Measurements from ENCODE around the gene SLC23A2.

The SLC23A2 gene

GRCh38 chr20:4967752-4968477, 33.4 kb downstream of the SLC23A2 start:
- no peak for DNase-seq

- no peak for DNase-seq
These were observed 34.2 kb downstream of the SLC23A2 start for GRCh38 chr20:4966826-4967751.

GRCh38 chr20:4962241-4962855, 39.0 kb downstream of the SLC23A2 start:
- DNase-seq = no peak

GRCh38 chr20:4961746-4962145, 39.6 kb downstream of the SLC23A2 start:
- DNase-seq = no peak

GRCh38 chr20:4959592-4959991, 41.7 kb downstream of the SLC23A2 start:
- no peak for DNase-seq

DNA sequence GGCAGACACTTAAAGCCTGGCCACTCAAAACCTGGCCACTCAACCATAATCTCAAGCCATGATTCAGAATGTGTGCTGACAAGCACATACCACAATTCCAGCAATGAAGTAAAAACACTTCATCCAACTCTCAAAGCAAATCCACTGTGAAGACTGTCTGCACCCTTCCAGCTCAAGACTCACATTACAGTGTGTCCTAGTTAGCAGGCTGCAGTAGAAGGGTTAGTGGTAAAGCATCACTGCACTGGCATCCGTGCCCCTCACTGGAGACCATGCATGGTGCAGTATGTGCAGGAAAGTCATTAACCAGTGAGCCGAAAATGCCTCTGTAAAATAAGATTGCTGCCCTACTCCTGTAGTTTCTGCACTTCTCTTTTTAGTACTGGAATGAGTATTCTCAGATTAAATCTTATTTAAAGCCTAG, 43.4 kb downstream of the SLC23A2 start:
- DNase-seq = no peak

DNA sequence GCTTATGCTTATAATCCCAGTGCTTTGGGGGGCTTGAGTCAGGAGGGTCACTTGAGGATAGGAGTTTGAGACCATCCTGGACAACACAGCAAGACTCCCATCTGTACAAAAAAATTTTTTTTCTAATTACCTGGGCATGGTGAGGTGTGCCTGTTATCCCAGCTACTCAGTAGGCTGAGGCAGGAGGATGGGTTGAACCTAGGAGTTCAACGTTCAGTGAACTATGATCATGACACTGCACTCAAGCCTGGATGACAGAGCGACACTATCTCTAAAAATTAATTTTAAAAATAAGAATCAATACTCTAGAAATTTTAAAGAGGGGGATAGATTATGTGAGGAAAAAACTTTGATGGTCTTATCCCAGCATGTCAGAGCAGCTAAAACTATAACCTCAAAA, 44.1 kb downstream of the SLC23A2 start:
- no peak for DNase-seq

GRCh38 chr20:4956200-4956810, 45.0 kb downstream of the SLC23A2 start:
- peak in 2 of 58 donors; percentile 30 to 70 for DNase-seq

DNA sequence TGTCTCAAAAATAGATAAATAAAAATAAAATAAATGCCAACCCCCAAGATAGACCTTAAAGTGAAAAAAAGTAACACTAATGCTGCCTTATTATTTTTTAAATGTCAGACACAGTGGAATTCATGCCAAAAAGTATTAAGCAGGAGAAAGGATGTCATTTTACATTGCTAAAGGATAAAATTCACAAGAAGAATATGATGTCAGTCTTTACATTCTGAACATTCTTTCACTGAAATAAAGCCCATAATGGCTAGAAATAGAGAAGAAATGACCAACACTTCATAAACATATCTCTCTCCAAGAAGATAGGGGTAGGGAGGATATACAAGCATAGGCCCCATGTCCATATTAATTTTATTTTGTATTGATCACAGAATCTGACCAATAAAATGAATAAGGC, 47.4 kb downstream of the SLC23A2 start:
- no peak for DNase-seq

DNA sequence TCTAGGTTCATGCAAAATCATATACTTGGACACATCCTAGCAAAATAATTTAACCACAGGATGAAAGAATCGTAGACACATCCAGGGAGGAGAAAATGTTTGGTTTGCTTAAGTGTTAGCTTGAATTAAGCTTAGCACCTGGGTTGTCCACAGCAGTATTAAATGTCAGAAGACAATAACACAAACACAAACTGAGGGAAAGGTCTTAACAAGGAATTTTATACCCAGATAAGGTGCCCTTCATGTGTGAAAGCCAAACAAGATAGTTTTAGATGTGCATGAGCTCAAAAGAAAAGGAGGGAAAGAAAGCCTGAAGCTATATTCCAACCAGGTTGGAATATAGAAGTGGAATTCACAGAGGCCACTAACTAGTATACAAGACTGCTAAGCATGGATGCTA, 49.1 kb downstream of the SLC23A2 start:
- no peak for DNase-seq

DNA sequence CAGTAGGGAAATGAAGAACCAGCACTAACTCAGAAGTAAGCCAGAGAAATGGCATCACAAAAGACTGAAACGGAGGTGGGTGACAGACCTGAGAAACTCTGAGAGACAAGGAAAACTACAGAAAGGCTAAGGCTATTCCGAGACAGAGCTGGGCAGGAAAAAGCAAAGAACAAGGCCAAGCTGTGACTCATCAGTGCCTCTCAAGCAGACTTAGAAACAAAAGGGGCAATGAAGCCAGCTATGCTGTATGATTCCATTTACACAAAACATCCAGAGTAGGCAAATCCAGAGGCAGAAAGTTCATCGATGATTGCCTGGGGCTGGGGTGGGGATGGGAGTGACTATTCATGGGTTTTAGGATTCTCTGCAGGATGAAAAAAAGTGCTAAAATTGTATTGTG, 50.0 kb downstream of the SLC23A2 start:
- peak in 35 of 58 donors; percentile 13 to 77 (median 32) for DNase-seq

GRCh38 chr20:4950841-4951240, 50.5 kb downstream of the SLC23A2 start:
- no peak for DNase-seq

DNA sequence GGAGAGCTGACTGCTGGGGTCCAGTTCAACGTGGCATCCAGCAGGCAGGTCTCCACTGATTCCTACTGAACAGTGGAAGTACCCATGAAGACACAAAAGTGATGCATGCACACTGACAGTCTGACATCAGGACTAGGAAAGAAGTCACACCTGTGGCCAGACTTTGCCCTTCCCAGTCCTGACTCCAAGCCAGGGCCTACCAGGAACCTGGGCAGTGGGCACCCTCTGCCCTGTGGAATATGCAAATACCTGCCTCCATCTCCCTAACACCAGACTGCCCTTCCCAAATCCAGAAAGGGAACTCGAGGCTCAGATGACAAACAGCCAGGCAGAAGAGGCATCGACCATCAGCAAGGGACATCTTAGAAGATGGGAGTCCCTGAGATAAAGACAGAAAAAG, 50.9 kb downstream of the SLC23A2 start:
- no peak for DNase-seq

GRCh38 chr20:4949833-4950178, 51.5 kb downstream of the SLC23A2 start:
- peak in 26 of 58 donors; percentile 7 to 70 (median 20) for DNase-seq

- DNase-seq = peak in 1 of 58 donors; percentile 23
These were observed 53.3 kb downstream of the SLC23A2 start for GRCh38 chr20:4947817-4948559.

DNA sequence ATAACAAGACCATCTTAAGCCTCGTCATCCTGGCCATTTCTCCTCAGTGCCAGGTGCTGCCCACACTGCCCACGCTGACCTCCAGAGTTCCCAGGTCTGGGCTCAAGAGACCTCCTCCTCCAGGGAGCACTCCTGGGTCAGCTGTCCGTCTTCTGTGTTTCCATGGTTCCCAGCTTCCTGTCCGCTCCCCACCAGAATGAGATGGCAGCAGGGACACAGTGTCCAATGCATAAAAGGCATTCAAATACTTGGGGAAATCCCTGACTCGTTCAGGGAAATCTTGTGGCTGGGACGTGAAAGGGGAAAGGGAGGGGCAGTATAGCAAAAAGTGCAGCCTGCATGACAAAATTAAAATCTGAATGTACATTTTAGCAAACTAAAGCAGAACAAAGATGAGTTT, 54.3 kb downstream of the SLC23A2 start:
- DNase-seq = no peak

DNA sequence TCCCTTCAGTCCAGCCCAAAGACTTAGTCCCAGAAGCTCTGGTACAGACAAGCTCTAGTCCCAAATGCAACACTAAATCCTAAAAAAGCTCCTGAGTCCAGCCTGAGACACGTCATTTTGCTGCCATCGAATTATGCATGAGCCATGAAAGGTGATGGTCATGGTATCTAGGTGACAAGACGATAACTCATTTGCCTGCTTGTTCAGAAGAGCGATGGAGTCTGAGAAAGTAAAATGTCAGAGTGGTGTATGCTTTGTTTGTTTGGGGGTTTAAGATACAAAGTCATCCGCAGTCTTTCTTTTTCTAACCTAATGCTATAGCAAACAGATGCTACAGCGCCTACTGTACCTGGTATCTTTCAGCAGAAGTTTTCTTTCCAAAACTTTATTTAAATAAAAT, 54.7 kb downstream of the SLC23A2 start:
- DNase-seq = no peak

GRCh38 chr20:4944518-4945313, 56.6 kb downstream of the SLC23A2 start:
- no peak for DNase-seq

DNA sequence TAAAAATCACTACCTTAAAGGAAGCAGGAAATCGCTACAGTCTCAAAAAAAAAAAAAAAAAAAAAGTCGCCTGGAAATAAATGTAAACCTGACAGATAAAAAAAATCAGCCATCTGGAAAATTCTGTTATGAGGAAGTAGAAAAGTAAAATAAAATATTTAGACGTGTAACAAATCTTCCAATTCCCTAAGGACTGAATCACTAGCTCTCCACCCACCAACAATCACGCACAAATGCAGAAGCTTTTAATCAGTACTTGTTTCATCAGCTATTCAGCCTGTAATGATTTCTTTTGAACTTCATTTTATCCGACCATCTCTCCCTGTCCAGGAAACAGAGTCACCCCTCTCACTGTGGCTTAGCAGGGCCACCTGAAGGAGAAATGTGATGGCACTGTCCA, 59.0 kb downstream of the SLC23A2 start:
- no peak for DNase-seq
